ENCODE measurements around the gene TRIM71. TPM values are rescaled to one million over a fixed set of nuclear protein-coding genes. Genes with fewer than 3 reads are reported as not detected.
"Not testable (repeated sequence)": the region's sequence is repeated elsewhere in the genome, so short reads cannot be mapped to it uniquely, and the experiment has no call there.

TRIM71 gene
- total and polyA plus RNA-seq, 8 donors, result 2.2 to 8.3 (median 6.9) TPM

GRCh38 chr3:32822609-32823498, 5.1 kb downstream of the TRIM71 start:
- intact Hi-C loops (cut with DNase I), result no loop called here
- peaks cover 30 to 65% of the 10 kb centered on the region in 2 donors for H3K27me3 ChIP-seq
- no peak overlapping the region for H3K27ac ChIP-seq
- peaks cover 0 to 12% of the 10 kb centered on the region in 2 donors for H3K4me1 ChIP-seq
- no peak for TF ChIP-seq CTCF (IDR thresholded peaks at IDR 0.05)
- no peaks in the 10 kb centered on the region for H3K9me3 ChIP-seq
- H3K4me3 ChIP-seq, result no peak overlapping the region
- ATAC-seq, result no peak
- H3K36me3 ChIP-seq, result no peaks in the 10 kb centered on the region
- no peak for DNase-seq

GRCh38 chr3:32823641-32824184, 5.9 kb downstream of the TRIM71 start:
- peaks cover 26 to 56% of the 10 kb centered on the region in 2 donors for H3K27me3 ChIP-seq
- not testable (repeated sequence) for ATAC-seq

GRCh38 chr3:32825601-32826375, 8.0 kb downstream of the TRIM71 start:
- intact Hi-C loops (cut with DNase I), result no loop called here
- Histone ChIP-seq H3K36me3 (no peaks in the 10 kb centered on the region), H3K27ac (no peak overlapping the region), H3K27me3 (peaks cover 8 to 36% of the 10 kb centered on the region in 2 donors), H3K9me3 (no peaks in the 10 kb centered on the region), H3K4me1 (no peaks in the 10 kb centered on the region), H3K4me3 (no peak overlapping the region)
- no peak for ATAC-seq
- no peak for TF ChIP-seq CTCF (IDR thresholded peaks at IDR 0.05)
- no peak for DNase-seq

More at GRCh38 chr3:32823641-32824184, 5.9 kb downstream of the TRIM71 start:
- H3K4me3 ChIP-seq; intact Hi-C loops (cut with DNase I); DNase-seq; H3K4me1 ChIP-seq; H3K27ac ChIP-seq; H3K36me3 ChIP-seq; H3K9me3 ChIP-seq: not testable (repeated sequence)

GRCh38 chr3:32831062-32831461, 13.3 kb downstream of the TRIM71 start:
- no peak overlapping the region for H3K27ac ChIP-seq
- H3K4me1 ChIP-seq, result no peaks in the 10 kb centered on the region
- no peak for ATAC-seq
- peaks cover 0 to 18% of the 10 kb centered on the region in 2 donors for H3K27me3 ChIP-seq
- no peaks in the 10 kb centered on the region for H3K36me3 ChIP-seq
- no peak for DNase-seq
- no peak for TF ChIP-seq CTCF (IDR thresholded peaks at IDR 0.05)
- H3K9me3 ChIP-seq, result no peaks in the 10 kb centered on the region
- intact Hi-C loops (cut with DNase I), result no loop called here
- no peak overlapping the region for H3K4me3 ChIP-seq

- ATAC-seq, result no peak
- DNase-seq, result no peak
These were observed 14.0 kb downstream of the TRIM71 start for GRCh38 chr3:32831791-32832190.

More at GRCh38 chr3:32831791-32832190, 14.0 kb downstream of the TRIM71 start:
- Histone ChIP-seq H3K36me3 (no peaks in the 10 kb centered on the region), H3K9me3 (no peaks in the 10 kb centered on the region), H3K4me3 (no peak overlapping the region), H3K27ac (no peak overlapping the region), H3K27me3 (peaks cover 0 to 18% of the 10 kb centered on the region in 2 donors), H3K4me1 (no peaks in the 10 kb centered on the region)
- intact Hi-C loops (cut with DNase I), result no loop called here
- no peak for TF ChIP-seq CTCF (IDR thresholded peaks at IDR 0.05)
